Ovary (tissue), 3 donors: ENCODE results near the gene KRT7.

Experiments
- POLR2A ChIP-seq: fragments of 450-650 bp; IDR thresholded peaks from one replicate; pipeline ENCODE4 v1.6.1; 2017; ENCODE audit warnings: antibody characterized with exemption, mild to moderate bottlenecking, moderate library complexity
- TF ChIP-seq, protein P1 (sequence below), 3 donors: fragments of 450-650 bp in 2 of 3; fragments of 200-600 bp in 1 of 3; IDR thresholded peaks; one replicate each; pipeline versions ENCODE4 v1.5.1 to v1.8.0; 2016 to 2022; ENCODE audit warnings: antibody characterized with exemption in 3 of 3, mild to moderate bottlenecking in 1 of 3
- donor health status: DM: no; HTN: no; CAD: no.

DNA sequence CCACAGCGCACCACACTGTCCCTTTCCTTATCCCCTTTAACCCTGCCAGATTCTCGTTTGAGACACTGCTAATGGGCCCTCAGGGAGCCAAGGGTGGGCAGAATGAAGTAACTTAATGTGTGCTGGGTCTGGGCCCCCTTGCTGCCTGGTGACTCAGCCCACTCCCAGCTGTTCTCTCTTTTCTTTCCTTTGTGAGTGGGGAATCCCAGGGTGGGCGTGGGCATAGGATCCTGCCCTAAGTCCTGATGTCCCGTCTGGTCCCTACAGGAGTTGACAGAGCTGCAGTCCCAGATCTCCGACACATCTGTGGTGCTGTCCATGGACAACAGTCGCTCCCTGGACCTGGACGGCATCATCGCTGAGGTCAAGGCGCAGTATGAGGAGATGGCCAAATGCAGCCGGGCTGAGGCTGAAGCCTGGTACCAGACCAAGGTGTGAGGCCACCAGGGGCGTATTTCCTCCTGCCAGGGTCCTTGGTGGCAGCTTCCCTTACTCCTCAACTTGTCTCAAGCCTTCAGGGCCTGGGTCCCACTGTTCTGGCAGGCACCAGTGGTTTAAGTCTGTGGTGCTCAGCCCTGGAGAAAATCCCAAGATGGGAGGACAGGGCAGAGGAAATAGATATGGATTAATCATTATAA is 8.3 kb downstream of the KRT7 start:
- TF ChIP-seq, protein P1, sequence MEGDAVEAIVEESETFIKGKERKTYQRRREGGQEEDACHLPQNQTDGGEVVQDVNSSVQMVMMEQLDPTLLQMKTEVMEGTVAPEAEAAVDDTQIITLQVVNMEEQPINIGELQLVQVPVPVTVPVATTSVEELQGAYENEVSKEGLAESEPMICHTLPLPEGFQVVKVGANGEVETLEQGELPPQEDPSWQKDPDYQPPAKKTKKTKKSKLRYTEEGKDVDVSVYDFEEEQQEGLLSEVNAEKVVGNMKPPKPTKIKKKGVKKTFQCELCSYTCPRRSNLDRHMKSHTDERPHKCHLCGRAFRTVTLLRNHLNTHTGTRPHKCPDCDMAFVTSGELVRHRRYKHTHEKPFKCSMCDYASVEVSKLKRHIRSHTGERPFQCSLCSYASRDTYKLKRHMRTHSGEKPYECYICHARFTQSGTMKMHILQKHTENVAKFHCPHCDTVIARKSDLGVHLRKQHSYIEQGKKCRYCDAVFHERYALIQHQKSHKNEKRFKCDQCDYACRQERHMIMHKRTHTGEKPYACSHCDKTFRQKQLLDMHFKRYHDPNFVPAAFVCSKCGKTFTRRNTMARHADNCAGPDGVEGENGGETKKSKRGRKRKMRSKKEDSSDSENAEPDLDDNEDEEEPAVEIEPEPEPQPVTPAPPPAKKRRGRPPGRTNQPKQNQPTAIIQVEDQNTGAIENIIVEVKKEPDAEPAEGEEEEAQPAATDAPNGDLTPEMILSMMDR (IDR thresholded peaks at IDR 0.05) = no peak
- no peak for TF ChIP-seq POLR2A
